DOHH2 (cell line): ENCODE measurements around the gene CAMTA1.

ENCODE experiments used
- H3F3A ChIP-seq: fragments of 200-600 bp; sonication (generic), shearing (Covaris generic); 2 replicates; pipeline ENCODE4 v1.6.0; 2016; ENCODE audit warnings: antibody characterized with exemption, mild to moderate bottlenecking; ENCODE audit not compliant: control insufficient read depth, insufficient read depth
- H3K27ac ChIP-seq: fragments of 200-600 bp; sonication (generic); 2 replicates; pipeline ENCODE4 v1.5.1; 2014; ENCODE audit warnings: low read depth, mild to moderate bottlenecking, low read length, moderate library complexity
- H3K27me3 ChIP-seq: fragments of 200-600 bp; sonication (generic); 2 replicates; pipeline ENCODE4 v1.6.1; 2014; ENCODE audit warnings: mild to moderate bottlenecking, low read length, mixed read lengths; ENCODE audit not compliant: control insufficient read depth
- H3K36me3 ChIP-seq: fragments of 200-600 bp; sonication (generic); 2 replicates; pipeline ENCODE4 v1.6.1; 2014; ENCODE audit warnings: mild to moderate bottlenecking, low read length, moderate library complexity, mixed read lengths; ENCODE audit not compliant: control insufficient read depth
- H3K4me1 ChIP-seq: fragments of 200-600 bp; sonication (generic); 2 replicates; pipeline ENCODE4 v1.6.1; 2014; ENCODE audit warnings: mild to moderate bottlenecking, low read length, mixed read lengths; ENCODE audit not compliant: control insufficient read depth
- H3K4me2 ChIP-seq: fragments of 200-600 bp; sonication (generic); 2 replicates; pipeline ENCODE4 v1.6.0; 2014; ENCODE audit warnings: mild to moderate bottlenecking, low read length, moderate library complexity
- H3K4me3 ChIP-seq: fragments of 200-600 bp; sonication (generic); 2 replicates; pipeline ENCODE4 v1.5.1; 2014; ENCODE audit warnings: mild to moderate bottlenecking, low read length, mixed read lengths
- H3K79me2 ChIP-seq: fragments of 200-600 bp; sonication (generic); 2 replicates; pipeline ENCODE4 v1.6.1; 2014; ENCODE audit warnings: mild to moderate bottlenecking, low read length, mixed read lengths; ENCODE audit not compliant: control insufficient read depth
- H3K9me2 ChIP-seq: fragments of 200-600 bp; sonication (generic); replicated peaks from 2 replicates; pipeline ENCODE4 v1.6.1; 2014; ENCODE audit warnings: mild to moderate bottlenecking, low read length, mixed read lengths; ENCODE audit not compliant: control insufficient read depth
- H3K9me3 ChIP-seq: fragments of 200-600 bp; sonication (generic); 2 replicates; pipeline ENCODE4 v1.6.1; 2014; ENCODE audit warnings: antibody characterized with exemption, low read length, mixed read lengths; ENCODE audit not compliant: control insufficient read depth, insufficient read depth
- H4K20me1 ChIP-seq: fragments of 200-600 bp; sonication (generic); 2 replicates; pipeline ENCODE4 v1.6.0; 2014; ENCODE audit warnings: low read depth, mild to moderate bottlenecking, antibody characterized with exemption, low read length, moderate library complexity; ENCODE audit not compliant: control insufficient read depth, insufficient read depth
- CTCF ChIP-seq: fragments of 200-600 bp; sonication (generic); IDR thresholded peaks from one replicate; pipeline ENCODE4 v1.5.1; 2014; ENCODE audit warnings: antibody characterized with exemption, mild to moderate bottlenecking, low read depth, low read length; ENCODE audit not compliant: poor library complexity, severe bottlenecking
- EZH2phosphoT487 ChIP-seq: fragments of 200-600 bp; sonication (generic); IDR thresholded peaks from 2 replicates; pipeline ENCODE4 v1.6.1; 2017; ENCODE audit warnings: borderline replicate concordance, mild to moderate bottlenecking, antibody characterized with exemption, low read length, moderate library complexity, mixed read lengths

Gene CAMTA1

GRCh38 chr1:6889875-6890480 is 104.7 kb downstream of the CAMTA1 start:
- Histone ChIP-seq H4K20me1 (no peaks in the 10 kb centered on the region), H3K27me3 (no peaks in the 10 kb centered on the region), H3K27ac (no peak overlapping the region), H3F3A (0 out of 2 replicates have a peak, but pooled peaks cover 2% of the 10 kb centered on the region), H3K4me3 (no peak overlapping the region), H3K9me3 (no peaks in the 10 kb centered on the region), H3K4me1 (0 out of 2 replicates have a peak, but pooled peaks cover 3% of the 10 kb centered on the region), H3K36me3 (no peaks in the 10 kb centered on the region), H3K79me2 (no peaks in the 10 kb centered on the region), H3K9me2 (no peaks in the 10 kb centered on the region), H3K4me2 (no peak overlapping the region)
- peak; percentile 78 for TF ChIP-seq CTCF
- no peak for TF ChIP-seq EZH2phosphoT487

GRCh38 chr1:6890686-6891085 is 105.4 kb downstream of the CAMTA1 start:
- H3F3A ChIP-seq = 0 out of 2 replicates have a peak, but pooled peaks cover 2% of the 10 kb centered on the region
- no peak overlapping the region for H3K4me3 ChIP-seq
- H3K9me3 ChIP-seq = no peaks in the 10 kb centered on the region
- no peak overlapping the region for H3K27ac ChIP-seq
- no peaks in the 10 kb centered on the region for H3K9me2 ChIP-seq
- H3K4me1 ChIP-seq = 0 out of 2 replicates have a peak, but pooled peaks cover 3% of the 10 kb centered on the region
- H3K36me3 ChIP-seq = no peaks in the 10 kb centered on the region
- H4K20me1 ChIP-seq = no peaks in the 10 kb centered on the region
- H3K4me2 ChIP-seq = no peak overlapping the region
- no peak for TF ChIP-seq CTCF
- no peak for TF ChIP-seq EZH2phosphoT487
- no peaks in the 10 kb centered on the region for H3K27me3 ChIP-seq
- no peaks in the 10 kb centered on the region for H3K79me2 ChIP-seq

GRCh38 chr1:6891781-6892579 is 106.7 kb downstream of the CAMTA1 start:
- Histone ChIP-seq H4K20me1 (no peaks in the 10 kb centered on the region), H3K4me2 (no peak overlapping the region), H3K79me2 (no peaks in the 10 kb centered on the region), H3K27me3 (no peaks in the 10 kb centered on the region), H3K9me3 (no peaks in the 10 kb centered on the region), H3K4me1 (0 out of 2 replicates have a peak, but pooled peaks cover 3% of the 10 kb centered on the region), H3K36me3 (no peaks in the 10 kb centered on the region), H3K27ac (no peak overlapping the region), H3K9me2 (no peaks in the 10 kb centered on the region), H3K4me3 (no peak overlapping the region), H3F3A (0 out of 2 replicates have a peak, but pooled peaks cover 2% of the 10 kb centered on the region)
- TF ChIP-seq EZH2phosphoT487 (no peak), CTCF (no peak)
